Ascending aorta (tissue), 2 donors: ENCODE measurements around the gene FRYL. TPM values are rescaled to one million over a fixed set of nuclear protein-coding genes. Genes with fewer than 3 reads are reported as not detected.
A peak's percentile ranks its signal among the peaks of the same experiment; 100 is the strongest.

Experiments
- DNase-seq, 2 donors: peaks; one replicate each; pipeline ENCODE4 v3.0.0-alpha.2; 2019; ENCODE audit warnings: low spot score in 2 of 2
- H3K27ac ChIP-seq, 2 donors: fragments of 200-600 bp; sonication (generic); one replicate each; pipeline ENCODE4 v1.5.1; 2016 to 2017; ENCODE audit warnings: mild to moderate bottlenecking in 1 of 2
- H3K27me3 ChIP-seq: fragments of 200-600 bp; sonication (generic); one replicate; pipeline ENCODE4 v1.5.1; 2017
- H3K36me3 ChIP-seq, 2 donors: fragments of 200-600 bp; sonication (generic); one replicate each; pipeline ENCODE4 v1.5.1; 2016
- H3K4me1 ChIP-seq, 2 donors: fragments of 200-600 bp; sonication (generic); one replicate each; pipeline ENCODE4 v1.5.1; 2016 to 2017; ENCODE audit warnings: mild to moderate bottlenecking in 1 of 2
- H3K4me3 ChIP-seq, 2 donors: fragments of 200-600 bp; sonication (generic); one replicate each; pipeline ENCODE4 v1.5.1; 2016 to 2017; ENCODE audit warnings: mild to moderate bottlenecking in 1 of 2
- H3K9me3 ChIP-seq, 2 donors: fragments of 200-600 bp; sonication (generic); one replicate each; pipeline ENCODE4 v1.5.1; 2016
- intact Hi-C: fragments of 100-400 bp; cut with DNase I; formaldehyde crosslinking; loops from one replicate; pipeline ENCODE4 v1.15.1; 2023
- total RNA-seq: library from RNA; depleted of rRNA; stranded (reverse); fragments of >200 nt; gene quantifications from one replicate; pipeline ENCODE4 v1.1.0, GENCODE V29; 2016
- TF ChIP-seq, protein P1 (sequence below), 3 experiments: fragments of 200-600 bp in 2 of 3; fragments of 450-650 bp in 1 of 3; sonication (generic) in 2 of 3; IDR thresholded peaks; one replicate each; pipeline ENCODE4 v1.5.1; 2016 to 2019; ENCODE audit warnings: antibody characterized with exemption in 3 of 3, mild to moderate bottlenecking in 1 of 3, moderate library complexity in 1 of 3

Gene FRYL
- total RNA-seq, 1 donor from 2014 or later: 40.6 TPM

DNA sequence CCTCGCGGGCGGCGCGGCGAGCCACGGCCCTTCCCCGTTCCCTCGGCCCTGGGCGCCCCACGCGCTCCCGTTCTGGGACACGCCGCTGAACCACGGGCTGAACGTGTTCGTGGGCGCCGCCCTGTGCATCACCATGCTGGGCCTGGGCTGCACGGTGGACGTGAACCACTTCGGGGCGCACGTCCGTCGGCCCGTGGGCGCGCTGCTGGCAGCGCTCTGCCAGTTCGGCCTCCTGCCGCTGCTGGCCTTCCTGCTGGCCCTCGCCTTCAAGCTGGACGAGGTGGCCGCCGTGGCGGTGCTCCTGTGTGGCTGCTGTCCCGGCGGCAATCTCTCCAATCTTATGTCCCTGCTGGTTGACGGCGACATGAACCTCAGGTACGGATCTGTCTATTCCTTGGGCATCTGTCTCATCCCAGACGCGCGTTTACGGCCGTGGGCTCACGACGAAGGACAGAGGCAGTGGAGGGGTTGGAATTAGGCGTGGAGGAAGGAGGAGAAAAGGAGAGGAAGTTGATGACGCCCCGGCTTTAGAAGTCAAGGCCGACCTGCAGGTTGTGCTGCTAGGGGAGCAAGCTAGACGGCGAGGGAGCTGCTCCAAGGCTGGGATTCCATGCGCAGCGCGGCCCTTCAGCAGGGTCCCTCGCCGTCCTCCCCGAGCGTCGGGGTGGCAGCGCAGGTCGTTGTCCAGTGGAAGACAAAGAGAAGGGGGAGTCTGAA is 296.1 kb downstream of the FRYL start:
- H3K27ac ChIP-seq: no peak overlapping the region
- H3K4me1 ChIP-seq: peaks cover 3 to 5% of the 10 kb centered on the region in 2 donors
- DNase-seq: no peak
- peaks cover 9% of the 10 kb centered on the region for H3K27me3 ChIP-seq
- H3K36me3 ChIP-seq: no peaks in the 10 kb centered on the region
- no peaks in the 10 kb centered on the region for H3K9me3 ChIP-seq
- H3K4me3 ChIP-seq: peak overlapping the region; percentile 55 to 58
- intact Hi-C loops: no loop called here
- TF ChIP-seq, protein P1, sequence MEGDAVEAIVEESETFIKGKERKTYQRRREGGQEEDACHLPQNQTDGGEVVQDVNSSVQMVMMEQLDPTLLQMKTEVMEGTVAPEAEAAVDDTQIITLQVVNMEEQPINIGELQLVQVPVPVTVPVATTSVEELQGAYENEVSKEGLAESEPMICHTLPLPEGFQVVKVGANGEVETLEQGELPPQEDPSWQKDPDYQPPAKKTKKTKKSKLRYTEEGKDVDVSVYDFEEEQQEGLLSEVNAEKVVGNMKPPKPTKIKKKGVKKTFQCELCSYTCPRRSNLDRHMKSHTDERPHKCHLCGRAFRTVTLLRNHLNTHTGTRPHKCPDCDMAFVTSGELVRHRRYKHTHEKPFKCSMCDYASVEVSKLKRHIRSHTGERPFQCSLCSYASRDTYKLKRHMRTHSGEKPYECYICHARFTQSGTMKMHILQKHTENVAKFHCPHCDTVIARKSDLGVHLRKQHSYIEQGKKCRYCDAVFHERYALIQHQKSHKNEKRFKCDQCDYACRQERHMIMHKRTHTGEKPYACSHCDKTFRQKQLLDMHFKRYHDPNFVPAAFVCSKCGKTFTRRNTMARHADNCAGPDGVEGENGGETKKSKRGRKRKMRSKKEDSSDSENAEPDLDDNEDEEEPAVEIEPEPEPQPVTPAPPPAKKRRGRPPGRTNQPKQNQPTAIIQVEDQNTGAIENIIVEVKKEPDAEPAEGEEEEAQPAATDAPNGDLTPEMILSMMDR (IDR thresholded peaks at IDR 0.05): no peak

DNA sequence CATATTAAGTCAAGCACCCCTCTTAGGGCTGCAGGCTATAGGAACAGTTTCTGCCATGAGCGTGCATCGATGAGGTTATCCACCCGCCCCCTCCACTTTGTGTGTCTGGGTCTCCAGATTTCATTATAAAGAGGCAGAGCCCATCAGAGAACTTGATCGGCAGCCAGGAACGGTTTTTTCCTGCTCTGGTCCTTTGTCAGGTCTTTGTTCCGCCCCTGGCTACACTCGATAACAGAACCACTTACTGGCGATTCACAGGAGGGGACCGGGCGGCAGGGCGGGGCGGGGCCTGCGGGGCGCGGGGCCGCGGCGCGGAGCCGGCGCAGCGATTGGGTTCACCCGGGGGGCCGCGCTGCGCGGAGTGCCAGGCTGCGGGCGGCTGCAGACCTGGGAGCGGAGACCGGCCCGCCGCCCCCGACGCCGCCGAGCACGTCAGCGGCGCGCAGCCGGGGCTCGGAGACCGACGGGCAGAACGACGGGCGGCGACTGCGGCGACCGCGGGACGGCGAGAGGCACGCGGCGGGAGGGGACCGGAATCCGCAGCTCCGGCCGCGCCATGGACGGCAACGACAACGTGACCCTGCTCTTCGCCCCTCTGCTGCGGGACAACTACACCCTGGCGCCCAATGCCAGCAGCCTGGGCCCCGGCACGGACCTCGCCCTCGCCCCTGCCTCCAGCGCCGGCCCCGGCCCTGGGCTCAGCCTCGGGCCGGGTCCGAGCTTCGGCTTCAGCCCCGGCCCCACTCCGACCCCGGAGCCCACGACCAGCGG is 296.9 kb downstream of the FRYL start, which contains the start of gene SLC10A4:
TSS of gene SLC10A4 (plus strand) at position 338 of the 771 bp plus-strand sequence. CDS start at position 557, 219 bp downstream.
- Histone ChIP-seq H3K4me3 (peak within 1 kb of the TSS; percentile 55 to 58), H3K27ac (no peak within 1 kb of the TSS), H3K36me3 (no peaks in the 10 kb centered on the region), H3K4me1 (peaks cover 3 to 5% of the 10 kb centered on the region in 2 donors), H3K27me3 (peaks cover 9% of the 10 kb centered on the region), H3K9me3 (no peaks in the 10 kb centered on the region)
- DNase-seq: no peak
- intact Hi-C loops: no loop called here
- TF ChIP-seq, protein P1 (IDR thresholded peaks at IDR 0.05): no peak

DNA sequence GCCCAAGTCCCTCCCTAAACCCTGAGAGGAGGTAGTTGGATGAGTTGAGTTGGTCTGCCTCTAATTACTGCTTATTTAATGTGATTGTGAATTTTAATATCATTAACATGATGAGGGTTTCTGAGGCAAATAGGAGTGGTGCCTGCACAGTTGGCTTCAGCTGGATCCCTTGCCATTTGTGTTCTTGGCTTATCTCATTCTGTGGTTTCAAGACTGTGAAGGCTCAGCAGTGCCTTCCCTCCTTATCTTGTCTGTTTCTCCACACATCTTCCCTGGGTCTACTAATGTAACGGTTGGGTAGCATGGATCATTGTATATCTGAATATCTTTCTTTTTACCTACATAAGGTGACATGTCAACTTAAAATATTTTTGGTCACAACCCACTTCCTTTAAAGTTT is 298.5 kb downstream of the FRYL start:
- Histone ChIP-seq H3K4me1 (peaks cover 3 to 12% of the 10 kb centered on the region in 2 donors), H3K27me3 (peaks cover 9% of the 10 kb centered on the region), H3K9me3 (no peaks in the 10 kb centered on the region), H3K27ac (no peak overlapping the region), H3K36me3 (no peaks in the 10 kb centered on the region), H3K4me3 (no peak overlapping the region)
- intact Hi-C loops: no loop called here
- TF ChIP-seq, protein P1 (IDR thresholded peaks at IDR 0.05): no peak
- no peak for DNase-seq

DNA sequence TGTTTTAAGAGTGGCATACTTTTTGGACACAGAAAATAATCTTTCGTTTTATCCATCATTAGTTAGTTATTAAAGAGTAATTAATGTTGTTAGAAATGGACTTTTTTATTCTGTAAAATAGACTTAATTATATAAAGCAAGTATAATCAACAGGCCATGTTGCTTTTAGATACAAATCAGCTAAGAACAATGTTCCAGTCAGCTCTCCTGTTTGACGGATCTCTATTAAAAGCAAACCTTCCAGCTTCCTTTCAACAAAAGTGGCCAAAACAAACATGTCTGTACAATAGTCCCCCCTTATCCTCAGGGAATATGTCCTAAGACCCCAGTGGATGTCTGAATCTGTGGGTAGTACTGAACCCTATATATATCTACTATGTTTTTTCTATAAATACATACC is 301.8 kb downstream of the FRYL start:
- TF ChIP-seq, protein P1 (IDR thresholded peaks at IDR 0.05): no peak
- H3K4me3 ChIP-seq: no peak overlapping the region
- intact Hi-C loops: no loop called here

DNA sequence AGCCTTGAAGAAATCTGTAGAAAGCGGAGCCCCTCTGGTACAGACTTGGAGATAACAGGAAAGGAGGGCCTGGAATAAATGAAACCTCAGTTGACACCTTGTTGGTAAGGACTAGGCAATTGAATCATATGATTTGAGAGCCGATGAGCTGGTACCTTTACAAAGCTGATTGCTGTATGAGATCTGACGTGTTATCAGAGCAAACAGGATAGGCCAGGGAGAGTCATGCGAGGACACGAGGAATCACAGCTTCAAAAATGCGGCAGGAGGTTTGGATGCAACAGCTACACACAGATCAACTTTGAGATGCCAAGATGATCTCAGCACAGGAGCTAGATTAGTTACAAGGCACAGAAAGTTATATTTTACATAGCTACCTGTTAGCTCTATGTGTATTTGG is 304.3 kb downstream of the FRYL start:
- intact Hi-C loops: no loop called here
- DNase-seq: no peak
- TF ChIP-seq, protein P1 (IDR thresholded peaks at IDR 0.05): no peak

More for the DNA sequence above, 301.8 kb downstream of the FRYL start:
- H3K27ac ChIP-seq: peak overlapping the region; percentile 5 to 32
- no peak for DNase-seq
- no peaks in the 10 kb centered on the region for H3K36me3 ChIP-seq
- H3K27me3 ChIP-seq: no peaks in the 10 kb centered on the region
- H3K9me3 ChIP-seq: no peaks in the 10 kb centered on the region
- peaks cover 3 to 7% of the 10 kb centered on the region in 2 donors for H3K4me1 ChIP-seq

More for the DNA sequence above, 304.3 kb downstream of the FRYL start:
- H3K27ac ChIP-seq: no peak overlapping the region
- no peaks in the 10 kb centered on the region for H3K27me3 ChIP-seq
- H3K36me3 ChIP-seq: no peaks in the 10 kb centered on the region
- H3K4me1 ChIP-seq: peaks cover 3 to 7% of the 10 kb centered on the region in 2 donors
- H3K4me3 ChIP-seq: no peak overlapping the region
- no peaks in the 10 kb centered on the region for H3K9me3 ChIP-seq
